ENCODE data around the gene OTUD7B.
"Not testable (repeated sequence)": the region's sequence is repeated elsewhere in the genome, so short reads cannot be mapped to it uniquely, and the experiment has no call there.

Gene OTUD7B

DNA sequence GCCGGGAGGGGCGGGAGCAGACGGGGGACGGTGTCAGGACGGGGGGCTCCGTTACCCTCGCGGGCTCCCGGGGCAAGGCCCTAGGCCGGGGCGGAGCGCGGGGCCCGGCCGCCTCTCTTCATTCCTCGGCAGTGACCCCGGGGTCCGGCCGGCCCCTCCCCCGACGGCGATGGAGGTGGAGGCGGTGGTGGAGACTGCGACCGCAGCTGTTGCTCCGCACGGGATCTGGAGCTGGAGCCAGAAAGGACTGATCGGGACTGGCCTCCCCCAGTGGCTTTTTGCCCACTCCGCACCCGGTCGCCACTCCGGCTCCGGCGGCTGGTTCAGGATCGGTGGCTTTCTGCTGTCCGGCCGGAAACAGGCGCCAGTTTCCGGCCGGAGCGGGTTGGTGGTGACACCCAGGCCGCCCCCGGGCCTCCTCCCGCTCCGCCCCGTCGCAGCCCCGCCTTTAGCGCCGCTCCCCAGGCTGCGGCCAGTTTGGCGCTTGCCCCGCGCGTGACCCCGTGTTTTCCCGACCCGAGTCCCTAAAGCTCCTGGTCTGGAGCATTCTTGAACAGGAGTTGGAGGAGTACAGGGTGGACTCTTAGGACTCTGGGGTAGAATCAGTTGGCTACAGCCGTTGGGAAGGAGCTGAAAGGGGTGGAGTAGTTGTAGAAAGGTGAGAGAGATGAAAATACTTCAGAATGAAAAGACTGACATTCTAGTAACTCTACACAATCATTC is at the start of gene OTUD7B:
Gene OTUD7B, minus strand, starts transcription at position 334 of the 723 bp plus-strand sequence. CDS start 33,216 bp downstream, outside the sequence.
- DNase-seq (ENCODE audit: low read depth), result peak; percentile 25

DNA sequence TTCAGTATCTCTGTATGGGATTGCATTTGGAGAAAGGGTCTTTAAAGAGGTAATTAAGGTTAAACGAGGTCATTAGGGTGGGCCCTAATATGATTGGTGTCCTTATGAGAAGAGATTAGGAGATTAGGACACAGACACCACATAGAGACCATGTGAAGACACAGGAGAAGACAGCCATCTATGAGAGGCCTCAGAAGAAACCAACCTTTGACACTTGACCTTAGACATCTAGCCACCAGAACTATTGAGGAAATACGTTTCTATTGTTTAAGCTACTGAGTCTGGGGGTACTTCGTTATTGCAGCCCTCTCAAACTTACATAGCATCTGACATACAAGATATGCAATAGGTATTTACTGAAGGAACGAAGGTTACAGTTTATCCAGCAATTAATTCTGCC is 49.7 kb upstream of the OTUD7B start:
- no peak for DNase-seq (ENCODE audit: low read depth)

GRCh38 chr1:150056407-150056806 is 45.9 kb upstream of the OTUD7B start:
- no peak for DNase-seq (ENCODE audit: low read depth)

GRCh38 chr1:150055507-150055906 is 45.0 kb upstream of the OTUD7B start:
- not testable (repeated sequence) for DNase-seq (ENCODE audit: low read depth)

DNA sequence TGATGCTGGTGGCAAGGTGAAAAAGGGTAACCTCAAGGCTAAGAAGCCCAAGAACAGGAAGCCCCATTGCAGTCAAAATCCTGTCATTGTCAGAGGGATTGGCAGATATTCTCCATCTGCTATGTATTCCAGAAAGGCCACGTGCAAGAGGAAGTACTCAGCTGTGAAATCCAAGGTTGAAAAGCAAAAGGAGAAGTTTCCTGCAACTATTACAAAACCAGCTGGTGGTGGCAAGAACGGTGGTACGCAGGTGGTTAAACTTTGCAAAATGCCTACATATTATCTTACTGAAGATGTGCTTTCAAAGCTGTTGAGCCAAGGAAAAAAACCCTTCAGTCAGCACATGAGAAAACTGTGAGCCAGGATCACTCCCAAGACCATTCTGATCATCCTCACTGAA is 43.4 kb upstream of the OTUD7B start:
- DNase-seq (ENCODE audit: low read depth), result no peak

- DNase-seq (ENCODE audit: low read depth), result not testable (repeated sequence)
These were observed 41.4 kb upstream of the OTUD7B start for GRCh38 chr1:150051905-150052412.

GRCh38 chr1:150051089-150051373 is 40.5 kb upstream of the OTUD7B start:
- no peak for DNase-seq (ENCODE audit: low read depth)

DNA sequence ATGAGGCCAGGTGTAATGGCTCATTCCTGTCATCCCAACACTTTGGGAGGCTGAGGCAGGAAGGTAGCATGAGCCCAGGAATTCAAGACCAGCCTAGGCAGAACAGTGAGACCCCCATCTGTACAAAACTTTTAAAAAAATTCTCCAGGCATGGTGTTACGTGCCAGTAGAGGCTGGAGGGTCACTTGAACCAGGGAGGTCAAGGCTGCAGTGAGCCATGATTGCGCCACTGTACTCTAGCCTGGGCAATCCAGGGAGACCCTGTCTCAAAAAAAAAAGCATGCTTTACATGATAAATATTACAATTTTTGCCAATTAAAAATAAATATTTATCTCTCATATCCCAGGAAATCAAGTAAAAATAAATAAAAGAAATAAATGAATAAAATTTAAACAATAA is 39.4 kb upstream of the OTUD7B start:
- DNase-seq (ENCODE audit: low read depth), result no peak

- no peak for DNase-seq (ENCODE audit: low read depth)
These were observed 23.8 kb upstream of the OTUD7B start for GRCh38 chr1:150034336-150034735.

GRCh38 chr1:150028322-150028721 is 17.8 kb upstream of the OTUD7B start:
- DNase-seq (ENCODE audit: low read depth), result no peak

- DNase-seq (ENCODE audit: low read depth), result no peak
These were observed 13.6 kb upstream of the OTUD7B start for GRCh38 chr1:150024156-150024555.

DNA sequence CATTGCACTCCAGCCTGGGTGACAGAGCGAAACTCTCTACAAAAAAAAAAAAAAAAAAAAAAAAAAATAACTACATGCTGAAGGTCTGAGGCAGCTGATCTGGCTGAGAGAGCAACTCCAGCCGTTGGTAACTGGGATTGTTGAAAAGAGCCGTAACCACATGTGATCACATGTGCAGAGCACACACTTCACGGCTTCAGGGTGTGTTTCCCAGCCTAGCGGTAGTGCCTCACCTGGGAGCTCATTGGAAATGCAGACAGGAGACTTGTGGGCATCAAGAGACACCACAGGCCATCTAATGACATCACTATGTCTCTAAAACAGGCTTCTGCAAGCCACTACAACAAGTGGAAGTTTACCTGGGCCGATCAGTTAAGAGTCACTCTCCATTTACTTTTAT is 11.8 kb upstream of the OTUD7B start:
- no peak for DNase-seq (ENCODE audit: low read depth)

DNA sequence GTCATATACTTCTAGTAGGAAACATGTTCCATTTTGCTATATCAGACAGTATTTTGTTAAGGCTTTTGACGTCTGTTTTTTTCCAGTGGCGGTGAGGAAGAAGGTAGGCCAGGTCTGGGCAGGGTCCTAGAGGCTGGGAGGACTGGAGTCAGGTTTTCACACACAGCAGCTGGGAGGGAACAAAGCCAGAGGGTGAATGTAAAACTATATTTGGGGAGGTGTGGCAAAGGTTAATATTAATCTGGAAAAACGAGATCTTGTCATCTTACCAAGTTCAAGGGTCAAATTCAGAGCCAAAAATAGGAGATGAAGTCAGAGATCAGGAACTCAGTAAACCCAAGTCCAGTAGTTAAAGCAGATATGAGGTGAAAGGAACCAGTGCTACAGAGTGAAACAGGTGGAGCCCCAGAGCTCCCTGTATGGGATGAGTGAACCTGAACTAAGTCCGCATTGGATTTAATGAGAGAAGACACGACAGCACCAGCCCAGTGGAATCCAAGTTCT is 10.7 kb upstream of the OTUD7B start:
- no peak for DNase-seq (ENCODE audit: low read depth)

DNA sequence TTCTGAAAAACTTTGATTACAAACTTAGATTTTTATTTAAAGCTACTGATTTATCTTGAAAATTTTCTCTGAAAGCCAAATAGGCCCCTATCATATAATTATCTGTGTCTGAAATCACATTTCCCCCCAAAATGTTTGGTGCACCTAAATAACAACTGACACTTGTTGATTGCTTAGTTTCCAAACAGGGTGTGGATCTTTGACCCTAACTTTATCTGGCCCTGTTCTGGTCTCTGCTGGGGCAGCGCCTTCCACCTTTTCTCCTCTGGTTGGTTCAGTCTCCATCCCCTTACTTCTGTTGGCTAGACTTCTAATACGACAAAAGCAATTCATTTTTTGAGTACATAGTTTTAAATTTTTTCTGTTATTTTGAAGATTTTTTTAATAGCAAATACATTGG is 10.2 kb upstream of the OTUD7B start:
- DNase-seq (ENCODE audit: low read depth), result no peak

GRCh38 chr1:150018165-150018564 is 7.6 kb upstream of the OTUD7B start:
- DNase-seq (ENCODE audit: low read depth), result no peak

DNA sequence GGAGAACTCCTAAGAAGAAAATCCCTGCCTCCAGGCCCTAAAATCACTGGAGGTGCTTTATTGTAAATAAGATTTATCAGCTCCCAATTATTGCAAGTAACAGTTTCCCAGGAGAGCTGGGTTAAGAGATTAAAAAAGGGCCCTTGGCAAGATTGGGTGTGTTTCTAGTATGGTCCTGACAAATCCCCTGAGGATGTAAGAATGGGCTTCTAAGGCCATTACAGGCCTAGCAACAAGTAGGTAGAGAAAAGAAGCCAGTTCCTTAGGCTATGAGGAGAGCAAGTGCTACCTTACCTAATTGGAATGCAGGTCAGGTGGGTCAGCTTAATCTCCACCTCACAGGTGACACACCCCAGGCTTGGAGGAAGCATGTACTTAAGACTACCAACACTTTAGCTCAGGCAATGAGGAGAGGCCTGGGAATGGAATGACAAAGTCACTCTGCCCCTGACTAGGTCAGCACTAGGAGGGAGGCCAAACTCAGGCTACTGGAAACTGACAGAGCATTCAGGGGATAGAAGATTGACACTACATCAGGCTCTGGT is 6.8 kb upstream of the OTUD7B start:
- no peak for DNase-seq (ENCODE audit: low read depth)

- DNase-seq (ENCODE audit: low read depth), result no peak
These were observed 5.2 kb upstream of the OTUD7B start for GRCh38 chr1:150015651-150016131.

DNA sequence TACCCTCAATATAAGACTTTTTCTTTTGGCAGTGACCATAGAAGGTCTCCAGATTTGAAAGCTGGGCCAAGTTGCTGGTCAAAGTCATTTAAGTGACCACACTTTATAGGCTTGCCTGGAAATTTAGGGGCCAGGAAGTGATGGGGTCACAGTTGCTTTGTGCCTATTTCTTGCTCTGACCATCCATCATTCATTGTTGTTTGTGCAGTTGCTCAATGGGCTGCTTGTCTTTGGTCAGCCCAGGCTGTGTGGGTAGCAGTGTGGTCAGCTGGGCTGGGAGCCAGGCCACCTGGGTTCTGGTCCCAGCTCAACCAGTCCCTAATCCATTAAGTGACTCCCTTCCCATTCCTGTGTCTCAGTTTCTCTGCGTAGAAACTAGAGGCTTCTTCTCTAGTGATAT is 2.1 kb upstream of the OTUD7B start:
- no peak for DNase-seq (ENCODE audit: low read depth)

- DNase-seq (ENCODE audit: low read depth), result peak; percentile 0
These were observed 728 bp downstream of the OTUD7B start for GRCh38 chr1:150009604-150010392.

DNA sequence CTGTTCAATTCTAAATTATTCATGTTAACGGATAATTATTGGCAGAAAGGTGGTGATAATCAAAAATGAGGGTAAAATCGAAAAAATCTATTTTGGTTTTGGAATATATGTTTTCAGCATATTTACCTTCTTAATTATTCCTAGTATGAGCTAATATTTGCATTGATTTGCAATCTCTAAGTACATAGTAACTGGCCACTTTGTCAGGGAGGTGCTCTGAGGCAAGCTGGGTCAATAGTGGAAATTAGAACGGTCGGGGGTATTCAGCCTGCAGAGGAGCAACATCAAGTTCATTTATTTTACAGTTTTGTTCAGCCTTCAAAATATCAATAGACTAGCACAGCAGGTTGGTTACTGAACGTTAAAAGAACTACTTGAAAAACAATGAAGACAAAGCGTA is 1.8 kb downstream of the OTUD7B start:
- DNase-seq (ENCODE audit: low read depth), result no peak

- no peak for DNase-seq (ENCODE audit: low read depth)
These were observed 3.6 kb downstream of the OTUD7B start for GRCh38 chr1:150006881-150007421.

DNA sequence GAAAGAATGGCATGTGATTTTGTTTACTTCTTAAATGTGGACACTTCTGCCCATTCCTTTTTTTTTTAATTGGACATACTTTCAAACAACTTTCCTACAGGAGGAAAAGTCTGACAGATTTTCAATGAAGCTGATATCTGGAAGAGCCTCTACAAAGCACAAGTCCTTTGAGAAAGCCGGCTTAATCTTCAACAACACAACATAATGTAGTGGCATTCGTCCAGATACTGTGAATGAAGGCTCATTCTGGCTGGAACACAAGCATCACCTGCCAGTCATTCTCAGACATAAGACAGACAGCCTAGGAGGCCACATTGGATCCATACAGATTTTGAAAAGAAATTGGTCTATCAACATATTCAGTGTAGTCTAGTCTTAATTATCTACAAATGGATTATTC is 4.9 kb downstream of the OTUD7B start:
- DNase-seq (ENCODE audit: low read depth), result no peak

DNA sequence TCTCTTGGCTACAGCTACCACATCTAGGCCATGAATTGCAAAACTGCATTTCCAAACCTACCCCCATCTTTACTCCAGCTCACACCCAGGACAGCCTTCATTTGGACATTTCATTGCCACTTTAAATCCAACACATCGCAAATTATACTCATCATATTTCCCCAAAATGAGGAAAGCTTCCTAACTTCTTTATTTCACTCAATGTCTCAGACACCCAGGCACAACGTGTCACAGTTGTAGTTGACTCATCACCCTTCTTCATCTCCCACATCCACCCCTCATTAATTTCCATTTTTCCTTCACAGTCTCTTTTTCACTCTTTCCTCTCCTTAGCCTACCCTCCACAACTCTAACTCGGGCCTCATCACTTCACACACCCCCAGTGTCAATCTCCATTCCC is 6.7 kb downstream of the OTUD7B start:
- no peak for DNase-seq (ENCODE audit: low read depth)

Data from T-helper 22 cell (primary cell).